ENCODE data around the gene BMP8B. TPM values are rescaled to one million over a fixed set of nuclear protein-coding genes. Genes with fewer than 3 reads are reported as not detected.
"Not testable (repeated sequence)": the region's sequence is repeated elsewhere in the genome, so short reads cannot be mapped to it uniquely, and the experiment has no call there.

The BMP8B gene, protein sequence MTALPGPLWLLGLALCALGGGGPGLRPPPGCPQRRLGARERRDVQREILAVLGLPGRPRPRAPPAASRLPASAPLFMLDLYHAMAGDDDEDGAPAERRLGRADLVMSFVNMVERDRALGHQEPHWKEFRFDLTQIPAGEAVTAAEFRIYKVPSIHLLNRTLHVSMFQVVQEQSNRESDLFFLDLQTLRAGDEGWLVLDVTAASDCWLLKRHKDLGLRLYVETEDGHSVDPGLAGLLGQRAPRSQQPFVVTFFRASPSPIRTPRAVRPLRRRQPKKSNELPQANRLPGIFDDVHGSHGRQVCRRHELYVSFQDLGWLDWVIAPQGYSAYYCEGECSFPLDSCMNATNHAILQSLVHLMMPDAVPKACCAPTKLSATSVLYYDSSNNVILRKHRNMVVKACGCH
- 0.14 TPM for polyA plus RNA-seq (2013, experiment 1 of 2; ENCODE audit: insufficient read length)
- polyA plus RNA-seq (2013, experiment 2 of 2; ENCODE audit: insufficient read length) = 0.11 TPM

- no peak for DNase-seq
These were observed at the start of gene BMP8B for GRCh38 chr1:39788758-39789570. BMP8B (minus strand) TSS chr1:39788865; CDS start chr1:39788485, 380 bp downstream.

DNA sequence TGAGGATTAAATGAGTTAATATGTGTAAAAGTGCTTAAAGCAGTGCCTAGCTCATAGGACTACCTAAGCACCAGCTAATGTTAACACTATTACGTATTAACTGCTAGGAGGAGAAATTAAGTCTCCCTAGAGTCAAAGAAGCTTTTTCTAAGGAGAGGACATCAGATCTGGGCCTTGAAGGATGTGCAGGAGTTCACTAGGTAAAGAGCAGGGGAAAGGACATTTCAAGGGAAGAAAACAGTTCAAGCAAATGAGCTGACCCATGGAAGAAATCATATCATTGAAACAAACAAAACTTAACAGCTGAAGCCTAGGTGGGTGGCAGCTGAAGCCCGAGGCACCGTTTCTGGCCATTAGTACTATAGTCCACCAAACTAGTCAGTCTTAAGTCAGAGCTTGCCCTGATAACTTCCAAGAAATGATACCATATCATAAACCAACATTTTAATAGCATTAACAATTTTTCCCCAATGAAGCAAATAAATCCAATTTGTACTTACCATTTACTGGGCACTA lies 48.0 kb upstream of the BMP8B start:
- DNase-seq = no peak

GRCh38 chr1:39835935-39836594 lies 47.4 kb upstream of the BMP8B start:
- no peak for DNase-seq

GRCh38 chr1:39835110-39835509 lies 46.4 kb upstream of the BMP8B start:
- DNase-seq = no peak

DNA sequence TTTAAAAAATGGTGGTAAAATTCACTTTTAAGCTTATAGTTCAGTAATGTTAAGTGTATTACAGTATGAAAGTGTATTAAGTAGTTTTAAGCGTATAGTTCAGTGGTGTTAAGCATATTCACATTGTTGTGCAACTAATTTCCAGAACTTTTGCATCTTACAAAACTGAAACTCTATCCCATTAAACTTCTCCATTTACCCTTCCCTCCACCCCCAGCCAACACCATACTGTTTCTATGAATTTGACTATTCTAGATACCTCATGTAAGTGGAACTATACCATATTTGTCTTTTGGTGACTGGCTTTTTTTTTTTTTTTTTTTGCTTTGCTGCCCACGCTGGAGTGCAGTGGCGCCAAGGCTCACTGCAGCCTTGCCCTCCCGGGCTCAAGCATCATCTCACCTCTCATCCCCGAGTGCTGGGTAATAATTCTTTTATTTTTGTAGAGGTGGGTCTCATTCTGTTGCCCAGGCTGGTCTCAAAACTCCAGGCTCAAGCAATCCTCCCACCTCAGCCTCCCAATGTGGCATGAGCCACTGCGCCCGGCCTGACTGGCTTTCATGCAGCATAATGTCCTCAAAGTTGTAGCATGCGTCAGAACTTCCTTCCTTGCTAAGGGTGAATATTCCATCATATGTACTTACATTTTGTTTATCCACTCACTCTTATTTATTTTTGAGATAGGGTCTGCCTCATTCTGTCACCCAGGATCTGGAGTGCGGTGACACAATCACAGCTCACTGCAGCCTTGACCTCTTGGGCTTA lies 45.1 kb upstream of the BMP8B start:
- DNase-seq = no peak

GRCh38 chr1:39833121-39833520 lies 44.5 kb upstream of the BMP8B start:
- DNase-seq = peak; percentile 15

GRCh38 chr1:39832294-39832693 lies 43.6 kb upstream of the BMP8B start:
- no peak for DNase-seq

- DNase-seq = no peak
These were observed 41.3 kb upstream of the BMP8B start for GRCh38 chr1:39829791-39830533.

GRCh38 chr1:39828734-39829133 lies 40.1 kb upstream of the BMP8B start:
- DNase-seq = no peak

GRCh38 chr1:39828255-39828654 lies 39.6 kb upstream of the BMP8B start:
- DNase-seq = not testable (repeated sequence)

- DNase-seq = no peak
These were observed 38.5 kb upstream of the BMP8B start for GRCh38 chr1:39827201-39827600.

DNA sequence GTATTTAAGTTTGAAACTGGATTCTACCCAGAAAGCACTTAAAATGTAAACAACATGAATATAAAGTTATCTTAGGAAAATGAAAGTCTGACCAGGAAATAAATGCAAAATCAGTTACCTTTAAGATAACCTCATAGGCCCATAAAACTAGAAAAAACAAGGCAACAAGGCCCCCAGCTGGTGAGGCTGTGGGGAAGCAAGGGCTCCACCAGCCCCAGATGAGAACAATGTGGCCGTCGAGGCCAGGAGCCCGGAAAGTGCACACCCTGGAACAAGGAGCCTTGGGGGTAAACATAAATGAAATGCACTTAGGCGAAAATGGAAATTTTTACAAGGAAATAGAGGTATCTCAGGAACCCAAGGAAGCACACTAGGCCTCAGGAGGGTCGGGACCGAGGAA lies 37.9 kb upstream of the BMP8B start:
- no peak for DNase-seq

GRCh38 chr1:39825432-39825941 lies 36.8 kb upstream of the BMP8B start:
- no peak for DNase-seq

DNA sequence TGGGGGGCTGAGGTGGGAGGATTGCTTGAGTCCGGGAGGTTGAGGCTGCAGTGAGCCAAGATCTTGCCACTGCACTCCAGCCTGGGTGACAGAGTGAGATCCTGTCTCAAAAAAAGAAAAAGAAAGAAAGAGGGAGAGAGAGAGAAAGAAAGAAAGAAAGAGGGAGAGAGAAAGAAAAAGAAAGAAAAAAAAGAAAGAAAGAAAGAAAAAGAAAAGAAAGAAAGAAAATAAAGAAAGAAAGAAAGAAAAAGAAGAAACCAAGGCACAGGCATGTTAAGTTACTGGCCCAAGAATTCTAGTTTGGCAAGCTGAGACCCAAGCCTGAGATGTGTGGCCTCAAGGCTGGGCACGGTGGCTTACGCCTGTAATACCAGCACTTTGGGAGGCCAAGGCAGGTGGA lies 34.8 kb upstream of the BMP8B start:
- not testable (repeated sequence) for DNase-seq

GRCh38 chr1:39822146-39822545 lies 33.5 kb upstream of the BMP8B start:
- DNase-seq = no peak

DNA sequence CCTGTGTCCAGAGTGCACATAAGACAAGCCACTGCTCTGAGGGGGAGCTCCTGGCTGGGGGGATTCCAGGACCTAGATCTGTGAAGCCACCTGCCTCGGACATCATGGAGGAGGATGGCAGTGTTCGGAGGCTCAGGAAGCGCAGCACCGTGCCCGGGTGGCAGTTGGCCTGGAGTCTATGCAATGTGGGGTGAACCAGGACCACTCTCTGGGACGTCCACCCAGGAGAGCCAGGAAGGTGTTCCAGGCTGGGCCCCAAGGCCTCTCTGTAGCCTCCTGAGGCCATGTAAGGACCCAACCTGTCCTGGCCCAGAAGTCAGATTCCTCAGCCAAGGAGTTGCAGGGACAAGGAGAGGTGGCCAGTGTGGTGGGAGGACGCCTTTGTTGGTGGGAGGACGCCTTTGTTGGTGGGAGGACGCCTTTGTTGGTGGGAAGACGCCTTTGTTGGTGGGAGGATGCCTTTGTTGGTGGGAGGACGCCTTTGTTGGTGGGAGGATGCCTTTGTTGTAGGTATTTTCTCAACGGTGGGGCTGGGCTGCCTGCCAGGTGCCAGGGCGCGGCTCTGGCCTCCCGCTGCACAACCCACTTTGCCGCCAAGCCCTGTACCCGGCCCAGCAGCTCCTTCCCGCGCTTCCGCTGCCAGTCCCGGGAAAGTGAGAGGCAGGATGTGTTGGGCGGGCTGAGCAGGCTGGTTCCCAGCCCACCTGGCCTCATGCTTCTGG lies 30.6 kb upstream of the BMP8B start:
- DNase-seq = no peak

DNA sequence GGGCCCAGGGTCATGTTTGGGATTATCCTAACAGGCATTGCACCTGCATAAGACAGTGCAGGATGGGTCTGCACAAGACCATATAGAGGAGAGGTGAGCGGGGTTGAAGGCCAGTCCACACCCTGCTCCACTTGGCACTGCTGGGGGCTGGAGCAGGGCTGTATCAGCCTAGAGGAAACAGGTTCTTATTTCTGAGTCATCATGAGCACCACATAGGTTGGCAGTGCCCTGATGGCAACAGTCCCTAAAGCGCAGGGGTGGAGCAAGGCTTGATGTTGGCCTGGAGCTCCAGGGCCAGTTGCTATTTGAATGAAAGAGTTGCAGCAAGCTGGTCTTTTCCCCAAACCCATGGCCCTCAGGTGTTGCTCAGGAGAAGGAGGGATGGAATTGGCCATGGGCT lies 29.8 kb upstream of the BMP8B start:
- DNase-seq = no peak

GRCh38 chr1:39817091-39817932 lies 28.6 kb upstream of the BMP8B start:
- not testable (repeated sequence) for DNase-seq

- peak; percentile 90 for DNase-seq
These were observed 27.9 kb upstream of the BMP8B start for GRCh38 chr1:39816415-39817090.

All from fibroblast of skin of back (primary cell).